WERI-Rb-1 (cell line): ENCODE results near the gene ICAM5.
"Not testable (repeated sequence)": the region's sequence is repeated elsewhere in the genome, so short reads cannot be mapped to it uniquely, and the experiment has no call there.

Experiments
- DNase-seq: peaks from one replicate; pipeline ENCODE4 v3.0.0-alpha.2; 2020
- H3K27ac ChIP-seq: fragments of 250-450 bp; sonication (Bioruptor Pico); 2 replicates; pipeline ENCODE4 v1.5.1; 2020; ENCODE audit warnings: mild to moderate bottlenecking, moderate library complexity
- H3K27me3 ChIP-seq: fragments of 250-450 bp; sonication (Bioruptor Pico); 2 replicates; pipeline ENCODE4 v1.5.1; 2021; ENCODE audit warnings: mild to moderate bottlenecking, low read depth, moderate library complexity; ENCODE audit not compliant: insufficient read depth, severe bottlenecking
- H3K36me3 ChIP-seq: fragments of 250-450 bp; sonication (Bioruptor Pico); 2 replicates; pipeline ENCODE4 v1.5.1; 2020; ENCODE audit warnings: mild to moderate bottlenecking, moderate library complexity
- H3K4me3 ChIP-seq: 2 replicates; pipeline ENCODE4 v1.5.1; 2011; ENCODE audit warnings: low read depth, mild to moderate bottlenecking, control low read depth, low read length
- H3K9me3 ChIP-seq: fragments of 250-450 bp; sonication (Bioruptor Pico); 2 replicates; pipeline ENCODE4 v1.5.1; 2021; ENCODE audit warnings: mild to moderate bottlenecking, moderate library complexity; ENCODE audit not compliant: severe bottlenecking
- CTCF ChIP-seq: IDR thresholded peaks from 2 replicates; pipeline ENCODE4 v1.5.1; 2011; ENCODE audit warnings: low read depth, mild to moderate bottlenecking, control low read depth, inconsistent platforms, low read length

Gene ICAM5

GRCh38 chr19:10271543-10272086 is 18.1 kb upstream of the ICAM5 start:
- no peak for DNase-seq
- Histone ChIP-seq H3K4me3 (no peak overlapping the region), H3K27me3 (peaks cover 7% of the 10 kb centered on the region), H3K9me3 (no peaks in the 10 kb centered on the region), H3K36me3 (no peaks in the 10 kb centered on the region), H3K27ac (no peak overlapping the region)
- TF ChIP-seq CTCF, result no peak

- TF ChIP-seq CTCF, result no peak
- no peaks in the 10 kb centered on the region for H3K9me3 ChIP-seq
- H3K27me3 ChIP-seq, result peaks cover 7% of the 10 kb centered on the region
- H3K27ac ChIP-seq, result no peak overlapping the region
- no peak for DNase-seq
- no peaks in the 10 kb centered on the region for H3K36me3 ChIP-seq
- no peak overlapping the region for H3K4me3 ChIP-seq
These were observed 15.2 kb upstream of the ICAM5 start for GRCh38 chr19:10274589-10274988.

GRCh38 chr19:10277795-10278589 is 11.8 kb upstream of the ICAM5 start:
- Histone ChIP-seq H3K27ac (no peak overlapping the region), H3K9me3 (no peaks in the 10 kb centered on the region), H3K27me3 (no peaks in the 10 kb centered on the region), H3K36me3 (no peaks in the 10 kb centered on the region), H3K4me3 (no peak overlapping the region)
- no peak for TF ChIP-seq CTCF
- no peak for DNase-seq

GRCh38 chr19:10278935-10279334 is 10.8 kb upstream of the ICAM5 start:
- TF ChIP-seq CTCF, result no peak
- Histone ChIP-seq H3K27me3 (no peaks in the 10 kb centered on the region), H3K36me3 (no peaks in the 10 kb centered on the region), H3K4me3 (no peak overlapping the region), H3K9me3 (no peaks in the 10 kb centered on the region), H3K27ac (no peak overlapping the region)
- no peak for DNase-seq

- Histone ChIP-seq H3K27me3 (no peaks in the 10 kb centered on the region), H3K4me3 (no peak overlapping the region), H3K9me3 (no peaks in the 10 kb centered on the region), H3K36me3 (no peaks in the 10 kb centered on the region), H3K27ac (no peak overlapping the region)
- no peak for TF ChIP-seq CTCF
- DNase-seq, result no peak
These were observed 9.9 kb upstream of the ICAM5 start for GRCh38 chr19:10279737-10280442.

- H3K27ac ChIP-seq, H3K27me3 ChIP-seq, H3K9me3 ChIP-seq, H3K4me3 ChIP-seq, DNase-seq, H3K36me3 ChIP-seq: not testable (repeated sequence)
These were observed 7.7 kb upstream of the ICAM5 start for GRCh38 chr19:10282043-10282442.
